Sigmoid colon (tissue), 7 donors: ENCODE results near the gene CDC7. TPM values are rescaled to one million over a fixed set of nuclear protein-coding genes. Genes with fewer than 3 reads are reported as not detected.

ENCODE experiments used
- DNase-seq: peaks from one replicate; pipeline ENCODE4 v3.0.0-alpha.2; 2019
- H3K27ac ChIP-seq, 4 donors: fragments of 200-600 bp; sonication (generic); one replicate each; pipeline ENCODE4 v1.5.1; 2016 to 2019; ENCODE audit warnings: mild to moderate bottlenecking in 1 of 4
- H3K27me3 ChIP-seq, 3 donors: fragments of 200-600 bp; sonication (generic); one replicate each; pipeline ENCODE4 v1.5.1; 2019; ENCODE audit warnings: mild to moderate bottlenecking in 1 of 3
- H3K36me3 ChIP-seq, 4 donors: fragments of 200-600 bp; sonication (generic); one replicate each; pipeline ENCODE4 v1.5.1; 2016 to 2019
- H3K4me1 ChIP-seq, 4 donors: fragments of 200-600 bp; sonication (generic); one replicate each; pipeline ENCODE4 v1.5.1; 2017 to 2019
- H3K4me3 ChIP-seq, 4 donors: fragments of 200-600 bp; sonication (generic); one replicate each; pipeline ENCODE4 v1.5.1; 2017 to 2019; ENCODE audit warnings: mild to moderate bottlenecking in 2 of 4, moderate library complexity in 1 of 4
- H3K9me3 ChIP-seq, 4 donors: fragments of 200-600 bp in 3 of 4; sonication (generic) in 3 of 4; one replicate each; pipeline versions ENCODE4 v1.5.1 to v1.6.1; 2013 to 2019
- CTCF ChIP-seq, 4 experiments: fragments of 450-650 bp in 3 of 4; fragments of 200-600 bp in 1 of 4; IDR thresholded peaks; one replicate each; pipeline ENCODE4 v1.5.1; 2016 to 2019; ENCODE audit warnings: antibody characterized with exemption in 4 of 4, mild to moderate bottlenecking in 3 of 4, moderate library complexity in 2 of 4
- EP300 ChIP-seq, 4 donors: sonication (generic); formaldehyde crosslinking; IDR thresholded peaks; one replicate each; pipeline ENCODE4 v1.6.1; 2017; ENCODE audit warnings: antibody characterized with exemption in 4 of 4
- POLR2A ChIP-seq, 2 donors: fragments of 450-650 bp; IDR thresholded peaks; one replicate each; pipeline ENCODE4 v1.6.1; 2016; ENCODE audit warnings: antibody characterized with exemption in 2 of 2, mild to moderate bottlenecking in 2 of 2, moderate library complexity in 2 of 2
- POLR2AphosphoS5 ChIP-seq, 4 donors: sonication (generic); formaldehyde crosslinking; IDR thresholded peaks; one replicate each; pipeline ENCODE4 v1.6.1; 2017; ENCODE audit warnings: antibody characterized with exemption in 4 of 4
- WGBS, 2 donors: extraction: QIAGEN DNeasy Blood & Tissue Kit; methylation state at CpG; one replicate each; pipeline ENCODE4 v1.1.7; 2013; 5-methylcytosine and 5-hydroxymethylcytosine counted together
- intact Hi-C: fragments of 100-400 bp; cut with DNase I; formaldehyde crosslinking; loops from one replicate; pipeline ENCODE4 v1.15.1; 2023
- polyA plus RNA-seq, 3 donors: library from polyadenylated mRNA; stranded (reverse); fragments of 200-250 nt; gene quantifications; one replicate each; pipeline ENCODE4 v1.2.3, GENCODE V29; 2013
- total RNA-seq, 4 donors: library from RNA; depleted of rRNA; stranded (reverse); fragments of >200 nt; gene quantifications; one replicate each; pipeline ENCODE4 v1.1.0, GENCODE V29; 2016
- donor health status: healthy with polysubstance abuse.
- donor health status: Bipolar disorder and iron deficiency.
- donor health status: healthy.

CDC7 gene
- total and polyA plus RNA-seq, 7 donors, result 0.36 to 5.1 (median 2.0) TPM

GRCh38 chr1:91523482-91523881, 22.8 kb downstream of the CDC7 start:
- Histone ChIP-seq H3K9me3 (no peaks in the 10 kb centered on the region), H3K4me1 (peaks cover 0 to 49% (median 15%) of the 10 kb centered on the region in 4 donors), H3K36me3 (no peaks in the 10 kb centered on the region), H3K4me3 (no peak overlapping the region), H3K27me3 (no peaks in the 10 kb centered on the region), H3K27ac (no peak overlapping the region)
- no peak for TF ChIP-seq POLR2AphosphoS5 (IDR thresholded peaks at IDR 0.05)
- TF ChIP-seq CTCF (IDR thresholded peaks at IDR 0.05), result no peak
- TF ChIP-seq EP300 (IDR thresholded peaks at IDR 0.05), result no peak
- no peak for TF ChIP-seq POLR2A (IDR thresholded peaks at IDR 0.05)
- DNase-seq, result no peak
- intact Hi-C loops, result no loop called here
- 17 to 65% methylated on average over 1 of the region's 1 CpG for WGBS, 2 donors

GRCh38 chr1:91526496-91526895, 25.8 kb downstream of the CDC7 start:
- TF ChIP-seq CTCF (IDR thresholded peaks at IDR 0.05), result no peak
- peak in 1 of 4 donors; percentile 7 for TF ChIP-seq POLR2AphosphoS5 (IDR thresholded peaks at IDR 0.05)
- Histone ChIP-seq H3K4me3 (no peak overlapping the region), H3K4me1 (peaks cover 0 to 27% (median 8%) of the 10 kb centered on the region in 4 donors), H3K36me3 (no peaks in the 10 kb centered on the region), H3K9me3 (no peaks in the 10 kb centered on the region), H3K27me3 (no peaks in the 10 kb centered on the region), H3K27ac (peak overlapping the region in 1 of 4 donors; percentile 29)
- DNase-seq, result no peak
- intact Hi-C loops, result no loop called here
- WGBS, 2 donors, result 81 to 87% methylated on average over 5 of the region's 5 CpGs

- intact Hi-C loops, result no loop called here
- Histone ChIP-seq H3K4me3 (no peak overlapping the region), H3K4me1 (peaks cover 0 to 24% (median 8%) of the 10 kb centered on the region in 4 donors), H3K27me3 (no peaks in the 10 kb centered on the region), H3K27ac (peak overlapping the region in 2 of 4 donors; percentile 6 to 29), H3K9me3 (no peaks in the 10 kb centered on the region), H3K36me3 (no peaks in the 10 kb centered on the region)
- TF ChIP-seq POLR2AphosphoS5 (IDR thresholded peaks at IDR 0.05) (no peak), CTCF (IDR thresholded peaks at IDR 0.05) (no peak), EP300 (IDR thresholded peaks at IDR 0.05) (no peak), POLR2A (IDR thresholded peaks at IDR 0.05) (no peak)
- WGBS, 2 donors, result 83 to 89% methylated on average over 4 of the region's 4 CpGs
- no peak for DNase-seq
These were observed 26.7 kb downstream of the CDC7 start for GRCh38 chr1:91527266-91527765.

GRCh38 chr1:91527781-91528180, 27.1 kb downstream of the CDC7 start:
- TF ChIP-seq POLR2AphosphoS5 (IDR thresholded peaks at IDR 0.05) (no peak), POLR2A (IDR thresholded peaks at IDR 0.05) (no peak), EP300 (IDR thresholded peaks at IDR 0.05) (no peak)
- Histone ChIP-seq H3K27ac (peak overlapping the region in 2 of 4 donors; percentile 6 to 29), H3K9me3 (no peaks in the 10 kb centered on the region), H3K4me1 (peaks cover 0 to 23% (median 8%) of the 10 kb centered on the region in 4 donors), H3K4me3 (no peak overlapping the region), H3K27me3 (no peaks in the 10 kb centered on the region), H3K36me3 (no peaks in the 10 kb centered on the region)
- intact Hi-C loops, result no loop called here
- 83 to 88% methylated on average over 2 of the region's 2 CpGs for WGBS, 2 donors
- DNase-seq, result no peak

- Histone ChIP-seq H3K9me3 (no peaks in the 10 kb centered on the region), H3K27ac (no peak overlapping the region), H3K4me3 (no peak overlapping the region), H3K4me1 (peaks cover 0 to 8% (median 3%) of the 10 kb centered on the region in 4 donors), H3K27me3 (no peaks in the 10 kb centered on the region), H3K36me3 (no peaks in the 10 kb centered on the region)
- intact Hi-C loops, result no loop called here
- no peak for TF ChIP-seq EP300 (IDR thresholded peaks at IDR 0.05)
- TF ChIP-seq POLR2A (IDR thresholded peaks at IDR 0.05), result no peak
- no peak for TF ChIP-seq CTCF (IDR thresholded peaks at IDR 0.05)
- no peak for TF ChIP-seq POLR2AphosphoS5 (IDR thresholded peaks at IDR 0.05)
- DNase-seq, result no peak
- 64 to 77% methylated on average over 3 of the region's 3 CpGs for WGBS, 2 donors
These were observed 29.2 kb downstream of the CDC7 start for GRCh38 chr1:91529856-91530255.
